GM12892 (cell line): ENCODE results near the gene COL5A1.

ENCODE experiments used
- POLR2A ChIP-seq: IDR thresholded peaks from 2 replicates; pipeline ENCODE4 v1.6.1; 2011; ENCODE audit warnings: low read depth, low read length, control low read depth
- POLR2AphosphoS5 ChIP-seq: IDR thresholded peaks from 2 replicates; pipeline ENCODE4 v1.6.1; 2011; ENCODE audit warnings: low read depth, low read length, control low read depth

DNA sequence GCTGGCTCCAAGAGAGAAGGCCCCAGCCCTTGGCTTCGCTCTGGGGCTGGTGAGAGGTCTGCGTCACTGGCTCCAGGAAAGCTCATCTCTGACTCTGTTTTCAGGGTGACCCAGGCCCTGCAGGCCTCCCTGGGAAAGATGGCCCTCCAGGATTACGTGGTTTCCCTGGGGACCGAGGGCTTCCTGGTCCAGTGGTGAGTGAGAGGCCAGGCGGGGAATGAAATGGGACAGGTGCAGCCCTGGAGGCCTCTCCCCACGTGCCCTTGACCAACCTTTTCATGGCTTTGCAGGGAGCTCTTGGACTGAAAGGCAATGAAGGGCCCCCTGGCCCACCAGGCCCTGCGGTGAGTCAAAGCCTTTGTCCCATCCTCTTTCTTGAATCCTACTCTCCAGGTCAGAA, 163.3 kb downstream of the COL5A1 start:
- no peak for TF ChIP-seq POLR2AphosphoS5
- TF ChIP-seq POLR2A: no peak
